AG04449 (cell line): Measurements from ENCODE around the gene PTGIS.

Source experiments
- CTCF ChIA-PET: fragments of 350-600 bp; formaldehyde crosslinking; extraction: SDS; loops from one replicate; lab custom pipeline; 2021; ENCODE audit warnings: antibody characterized with exemption; lab: Yijun Ruan, JAX
- POLR2A ChIA-PET: fragments of 400-600, 350-600 bp; formaldehyde crosslinking; extraction: SDS; loops from one replicate; lab custom pipeline; 2020; ENCODE audit warnings: antibody characterized with exemption, inconsistent platforms; lab: Yijun Ruan, JAX
- DNase-seq: peaks from one replicate; pipeline ENCODE4 v3.0.0-alpha.2; 2010; ENCODE audit warnings: low read depth, low spot score
- H3K4me3 ChIP-seq: 2 replicates; pipeline ENCODE4 v1.5.1; 2011; ENCODE audit warnings: low read depth, mild to moderate bottlenecking, control low read depth, low read length
- CTCF ChIP-seq: IDR thresholded peaks from one replicate; pipeline ENCODE4 v1.5.1; 2011; ENCODE audit warnings: mild to moderate bottlenecking, moderate library complexity, low read length, control low read depth, inconsistent platforms; ENCODE audit not compliant: insufficient read depth; ENCODE audit errors: missing control alignments

Gene PTGIS

GRCh38 chr20:49595811-49596561 lies 28.0 kb upstream of the PTGIS start:
- POLR2A ChIA-PET, result interaction anchor here (0.5 to 0.6 kb wide), 2 partner anchors 22 to 250 kb away, joined by 3 to 4 read pairs; no protein-coding TSS in a partner anchor
- DNase-seq, result no peak
- H3K4me3 ChIP-seq, result no peak overlapping the region
- TF ChIP-seq CTCF, result no peak
- CTCF ChIA-PET, result interaction anchor here (0.7 to 6.5 kb wide), 11 partner anchors 9 to 264 kb away, joined by 3 to 82 read pairs (median 3); no protein-coding TSS in a partner anchor

GRCh38 chr20:49595346-49595745 lies 27.4 kb upstream of the PTGIS start:
- POLR2A ChIA-PET, result interaction anchor here (0.5 to 0.6 kb wide), 2 partner anchors 21 to 251 kb away, joined by 3 to 4 read pairs; no protein-coding TSS in a partner anchor
- DNase-seq, result no peak
- H3K4me3 ChIP-seq, result no peak overlapping the region
- CTCF ChIA-PET, result interaction anchor here (1.0 to 6.5 kb wide), 9 partner anchors 9 to 253 kb away, joined by 3 to 82 read pairs (median 4); no protein-coding TSS in a partner anchor
- TF ChIP-seq CTCF, result no peak

- POLR2A ChIA-PET, result no interaction called here
- no peak overlapping the region for H3K4me3 ChIP-seq
- DNase-seq, result no peak
- TF ChIP-seq CTCF, result no peak
- CTCF ChIA-PET, result interaction anchor here (1.1 to 6.5 kb wide), 7 partner anchors 12 to 253 kb away, joined by 3 to 82 read pairs (median 4); no protein-coding TSS in a partner anchor
Observed at GRCh38 chr20:49594931-49595315, 27.0 kb upstream of the PTGIS start.

GRCh38 chr20:49594143-49594930 lies 26.4 kb upstream of the PTGIS start:
- DNase-seq, result no peak
- CTCF ChIA-PET, result interaction anchor here (0.7 to 6.5 kb wide), 6 partner anchors 12 to 60 kb away, joined by 4 to 82 read pairs (median 4); no protein-coding TSS in a partner anchor
- no peak for TF ChIP-seq CTCF
- POLR2A ChIA-PET, result no interaction called here
- H3K4me3 ChIP-seq, result no peak overlapping the region

GRCh38 chr20:49593466-49594142 lies 25.7 kb upstream of the PTGIS start:
- no peak for TF ChIP-seq CTCF
- no peak overlapping the region for H3K4me3 ChIP-seq
- POLR2A ChIA-PET, result no interaction called here
- CTCF ChIA-PET, result interaction anchor here (0.7 to 6.5 kb wide), 7 partner anchors 12 to 59 kb away, joined by 3 to 82 read pairs (median 4); no protein-coding TSS in a partner anchor
- DNase-seq, result no peak
